ENCODE measurements around the gene TSBP1.

The TSBP1 gene

DNA sequence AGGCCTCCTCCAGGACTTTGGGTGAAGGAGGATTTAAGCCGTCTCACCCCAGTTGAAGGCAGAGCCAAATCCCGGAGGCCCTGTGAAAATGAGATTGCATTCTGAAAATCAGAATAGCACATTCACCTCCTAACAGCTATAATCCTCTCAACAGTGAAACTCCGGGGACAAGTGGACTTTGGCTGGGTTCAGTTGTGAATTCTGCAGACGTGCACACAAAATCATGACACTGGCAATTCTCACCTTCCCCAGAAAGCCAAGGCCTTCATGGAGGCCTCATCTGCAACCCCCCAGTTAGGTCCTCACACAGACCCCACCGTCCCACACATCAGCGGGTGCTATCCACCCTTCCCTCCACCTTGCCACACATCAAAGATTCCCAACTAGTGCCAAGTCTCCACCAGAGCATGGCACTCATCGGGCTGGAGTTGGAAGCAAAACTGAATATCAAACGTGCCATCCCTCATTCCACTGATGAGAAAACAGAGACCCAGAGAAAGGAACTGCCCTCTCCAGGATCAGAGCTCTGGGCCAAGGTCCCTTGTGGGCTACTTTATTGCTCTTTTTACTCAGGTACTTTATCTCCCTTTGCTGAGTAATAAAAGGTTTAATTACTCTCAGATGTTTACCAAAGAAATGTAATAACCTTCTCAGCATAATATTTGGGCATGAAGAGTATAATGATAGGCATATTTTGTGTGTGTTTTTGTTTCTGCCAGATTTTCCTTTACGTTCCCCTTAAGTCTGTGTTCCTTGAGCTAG lies 40.0 kb upstream of the TSBP1 start:
- ChIA-PET CTCF (interaction anchor here (2.8 kb wide), 1 partner anchor 374 kb away, joined by 14 read pairs; no protein-coding TSS in a partner anchor), POLR2A (no interaction called here)
- no peak for DNase-seq (ENCODE audit: extremely low spot score)
- no peak for TF ChIP-seq CTBP1 (IDR thresholded peaks at IDR 0.05; ENCODE audit: borderline replicate concordance)

DNA sequence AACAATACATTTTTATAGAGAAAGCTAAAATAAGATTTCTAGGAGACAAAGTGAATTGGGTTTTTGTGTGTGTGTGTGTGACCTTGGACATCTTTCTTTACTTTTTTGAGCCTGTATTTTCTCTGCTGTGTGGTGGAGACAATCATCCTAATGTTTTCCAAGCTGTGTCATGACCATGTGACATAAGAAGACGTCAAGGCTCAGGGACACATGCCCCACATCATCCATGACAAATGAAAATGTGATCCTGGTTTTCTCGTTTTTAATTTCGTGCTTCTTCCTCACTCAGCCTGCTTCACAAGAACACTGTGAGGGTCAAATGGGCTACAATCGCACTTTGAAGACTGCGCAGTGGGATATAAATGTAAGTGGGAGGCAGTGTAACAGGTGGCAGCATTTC lies 39.2 kb upstream of the TSBP1 start:
- no peak for DNase-seq (ENCODE audit: extremely low spot score)
- ChIA-PET CTCF (no interaction called here), POLR2A (no interaction called here)
- TF ChIP-seq ELF4 (IDR thresholded peaks at IDR 0.05) = no peak

DNA sequence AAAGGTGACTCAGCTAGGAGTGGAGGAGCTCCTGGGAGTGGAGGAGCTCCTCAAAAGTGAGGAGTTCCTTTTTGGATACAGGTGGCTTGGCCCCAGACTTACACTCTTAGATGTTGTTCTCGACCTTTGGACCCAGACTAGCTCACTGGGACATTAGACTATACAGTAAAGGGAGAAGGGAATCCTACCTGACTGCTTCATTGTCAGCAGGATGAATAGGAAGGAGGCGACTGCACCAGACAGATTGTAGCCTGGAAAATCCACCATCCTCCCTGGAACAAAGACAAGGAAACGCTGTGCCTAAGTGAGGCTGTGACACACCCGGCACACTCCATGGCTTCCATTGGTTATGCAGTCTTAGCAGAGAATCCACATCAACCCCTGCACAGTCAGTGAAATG lies 35.2 kb upstream of the TSBP1 start, which contains the start of gene BTNL2:
TSS of gene BTNL2 (minus strand) at position 325 of the 400 bp plus-strand sequence. CDS start at position 267, 58 bp downstream.
- CTCF ChIA-PET = interaction anchor here (0.8 kb wide), 1 partner anchor 13 kb away, joined by 4 read pairs; no protein-coding TSS in a partner anchor
- DNase-seq (ENCODE audit: extremely low spot score) = no peak
- TF ChIP-seq ELF4 (IDR thresholded peaks at IDR 0.05) (no peak), CTBP1 (IDR thresholded peaks at IDR 0.05; ENCODE audit: borderline replicate concordance) (no peak), L3MBTL2 (conservative IDR thresholded peaks at IDR 0.05) (no peak), LEF1 (IDR thresholded peaks at IDR 0.05; ENCODE audit: borderline replicate concordance) (no peak), FOXM1 (IDR thresholded peaks at IDR 0.05; ENCODE audit: borderline replicate concordance) (no peak), FOXA1 (IDR thresholded peaks at IDR 0.05) (no peak), NFRKB (IDR thresholded peaks at IDR 0.05) (no peak), TARDBP (IDR thresholded peaks at IDR 0.05) (no peak), ARNT (IDR thresholded peaks at IDR 0.05) (no peak), BHLHE40 (IDR thresholded peaks at IDR 0.05; ENCODE audit: borderline replicate concordance) (no peak), SP1 (IDR thresholded peaks at IDR 0.05) (no peak), SUZ12 (IDR thresholded peaks at IDR 0.05) (no peak), HDGF (IDR thresholded peaks at IDR 0.05; ENCODE audit: borderline replicate concordance) (no peak), ZNF384 (IDR thresholded peaks at IDR 0.05) (no peak), FOXK2 (IDR thresholded peaks at IDR 0.05) (no peak)
- TF ChIP-seq, protein P1, sequence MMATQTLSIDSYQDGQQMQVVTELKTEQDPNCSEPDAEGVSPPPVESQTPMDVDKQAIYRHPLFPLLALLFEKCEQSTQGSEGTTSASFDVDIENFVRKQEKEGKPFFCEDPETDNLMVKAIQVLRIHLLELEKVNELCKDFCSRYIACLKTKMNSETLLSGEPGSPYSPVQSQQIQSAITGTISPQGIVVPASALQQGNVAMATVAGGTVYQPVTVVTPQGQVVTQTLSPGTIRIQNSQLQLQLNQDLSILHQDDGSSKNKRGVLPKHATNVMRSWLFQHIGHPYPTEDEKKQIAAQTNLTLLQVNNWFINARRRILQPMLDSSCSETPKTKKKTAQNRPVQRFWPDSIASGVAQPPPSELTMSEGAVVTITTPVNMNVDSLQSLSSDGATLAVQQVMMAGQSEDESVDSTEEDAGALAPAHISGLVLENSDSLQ (IDR thresholded peaks at IDR 0.05) = no peak
- POLR2A ChIA-PET = no interaction called here

DNA sequence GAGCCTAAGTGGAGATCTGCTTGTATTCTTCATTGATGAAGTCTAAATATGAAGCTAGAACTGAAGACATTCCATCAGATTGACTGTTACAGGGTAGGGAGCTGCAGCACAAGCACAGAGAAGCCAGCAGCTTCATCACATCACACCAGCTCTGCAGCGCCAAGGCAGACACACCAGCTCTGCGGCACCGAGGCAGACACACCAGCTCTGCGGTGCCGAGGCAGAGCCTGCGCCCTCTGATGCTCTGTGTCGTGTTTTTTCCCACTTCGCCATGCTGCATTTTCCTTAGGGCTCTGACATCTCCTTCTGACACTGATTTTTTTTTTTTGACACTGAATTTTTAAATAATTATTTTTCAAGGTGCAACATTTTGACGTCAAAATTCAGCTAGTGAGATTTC lies 34.5 kb upstream of the TSBP1 start:
- CTCF ChIA-PET = interaction anchor here (0.8 kb wide), 1 partner anchor 14 kb away, joined by 4 read pairs; no protein-coding TSS in a partner anchor
- POLR2A ChIA-PET = no interaction called here
- no peak for DNase-seq (ENCODE audit: extremely low spot score)
- TF ChIP-seq L3MBTL2 (conservative IDR thresholded peaks at IDR 0.05) (no peak), FOXK2 (IDR thresholded peaks at IDR 0.05) (no peak), FOXA1 (IDR thresholded peaks at IDR 0.05) (no peak), ARNT (IDR thresholded peaks at IDR 0.05) (no peak), CTBP1 (IDR thresholded peaks at IDR 0.05; ENCODE audit: borderline replicate concordance) (no peak), BHLHE40 (IDR thresholded peaks at IDR 0.05; ENCODE audit: borderline replicate concordance) (no peak), SUZ12 (IDR thresholded peaks at IDR 0.05) (no peak), LEF1 (IDR thresholded peaks at IDR 0.05; ENCODE audit: borderline replicate concordance) (no peak), ZNF384 (IDR thresholded peaks at IDR 0.05) (no peak), HDGF (IDR thresholded peaks at IDR 0.05; ENCODE audit: borderline replicate concordance) (no peak), NFRKB (IDR thresholded peaks at IDR 0.05) (no peak), SP1 (IDR thresholded peaks at IDR 0.05) (no peak)
- TF ChIP-seq, protein P1 (IDR thresholded peaks at IDR 0.05) = no peak

DNA sequence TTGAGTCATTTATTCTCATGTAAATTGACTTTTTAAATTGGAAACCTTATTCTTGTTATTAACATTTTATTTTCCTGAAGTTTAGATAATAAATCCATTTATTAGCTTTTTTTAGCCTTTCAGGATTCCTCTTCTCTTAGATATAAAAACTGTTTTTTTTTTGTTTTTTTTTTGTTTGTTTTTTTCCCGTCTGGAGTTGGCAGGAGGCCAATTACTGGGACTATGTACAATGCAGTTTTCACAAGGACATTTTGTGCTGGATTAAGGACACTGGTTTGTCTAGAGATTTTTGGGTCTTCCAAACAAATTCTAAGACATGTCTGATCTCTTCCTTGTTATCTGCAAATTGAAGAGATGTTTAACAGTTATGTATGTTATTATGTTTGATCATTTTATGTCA lies 34.0 kb upstream of the TSBP1 start:
- DNase-seq (ENCODE audit: extremely low spot score) = no peak
- ChIA-PET POLR2A (no interaction called here), CTCF (no interaction called here)
- TF ChIP-seq SUZ12 (IDR thresholded peaks at IDR 0.05) (no peak), TARDBP (IDR thresholded peaks at IDR 0.05) (no peak), L3MBTL2 (conservative IDR thresholded peaks at IDR 0.05) (no peak), FOXA1 (IDR thresholded peaks at IDR 0.05) (no peak), ARNT (IDR thresholded peaks at IDR 0.05) (no peak), CTBP1 (IDR thresholded peaks at IDR 0.05; ENCODE audit: borderline replicate concordance) (no peak), ELF4 (IDR thresholded peaks at IDR 0.05) (no peak), SP1 (IDR thresholded peaks at IDR 0.05) (no peak), LEF1 (IDR thresholded peaks at IDR 0.05; ENCODE audit: borderline replicate concordance) (no peak), ZNF384 (IDR thresholded peaks at IDR 0.05) (no peak), HDGF (IDR thresholded peaks at IDR 0.05; ENCODE audit: borderline replicate concordance) (no peak), FOXK2 (IDR thresholded peaks at IDR 0.05) (no peak), FOXM1 (IDR thresholded peaks at IDR 0.05; ENCODE audit: borderline replicate concordance) (no peak), NFRKB (IDR thresholded peaks at IDR 0.05) (no peak), BHLHE40 (IDR thresholded peaks at IDR 0.05; ENCODE audit: borderline replicate concordance) (no peak)
- TF ChIP-seq, protein P1 (IDR thresholded peaks at IDR 0.05) = no peak

DNA sequence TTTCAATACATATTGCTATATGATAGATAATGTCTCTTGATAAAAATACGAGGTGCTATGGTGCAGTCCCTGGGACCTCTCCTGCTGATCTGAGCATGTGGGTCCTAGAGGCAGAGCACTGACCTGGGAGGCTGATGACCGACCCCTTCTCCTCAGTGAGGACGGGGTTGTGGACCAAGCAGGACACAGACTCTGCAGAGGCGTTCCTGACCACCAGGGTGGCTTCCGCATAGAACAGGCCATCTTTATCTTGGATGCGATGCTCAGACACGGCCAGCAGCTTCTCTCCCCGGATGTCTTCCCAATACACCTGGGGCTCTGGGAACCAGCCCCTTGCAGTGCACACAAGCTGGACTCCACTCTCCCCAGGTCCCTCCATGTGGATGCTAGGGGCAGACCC lies 31.1 kb upstream of the TSBP1 start:
- no peak for TF ChIP-seq CTBP1 (IDR thresholded peaks at IDR 0.05; ENCODE audit: borderline replicate concordance)
- TF ChIP-seq ARNT (IDR thresholded peaks at IDR 0.05) = no peak
- TF ChIP-seq SP1 (IDR thresholded peaks at IDR 0.05) = no peak
- no peak for TF ChIP-seq ZNF384 (IDR thresholded peaks at IDR 0.05)
- no peak for TF ChIP-seq LEF1 (IDR thresholded peaks at IDR 0.05; ENCODE audit: borderline replicate concordance)
- no peak for TF ChIP-seq FOXM1 (IDR thresholded peaks at IDR 0.05; ENCODE audit: borderline replicate concordance)
- TF ChIP-seq SUZ12 (IDR thresholded peaks at IDR 0.05) = no peak
- TF ChIP-seq, protein P1 (IDR thresholded peaks at IDR 0.05) = no peak
- TF ChIP-seq NFRKB (IDR thresholded peaks at IDR 0.05) = no peak
- TF ChIP-seq L3MBTL2 (conservative IDR thresholded peaks at IDR 0.05) = no peak
- no peak for TF ChIP-seq BHLHE40 (IDR thresholded peaks at IDR 0.05; ENCODE audit: borderline replicate concordance)
- no peak for TF ChIP-seq FOXK2 (IDR thresholded peaks at IDR 0.05)
- no peak for TF ChIP-seq FOXA1 (IDR thresholded peaks at IDR 0.05)
- POLR2A ChIA-PET = no interaction called here
- no peak for DNase-seq (ENCODE audit: extremely low spot score)
- CTCF ChIA-PET = interaction anchor here (3.3 kb wide), 1 partner anchor 11 kb away, joined by 8 read pairs; no protein-coding TSS in a partner anchor

Data from HEK293T (cell line).